Peyer's patch (tissue), 4 donors: ENCODE measurements around the gene CORO7. TPM values are rescaled to one million over a fixed set of nuclear protein-coding genes. Genes with fewer than 3 reads are reported as not detected.

Experiments
- DNase-seq, 3 donors: peaks; one replicate each; pipeline ENCODE4 v3.0.0-alpha.2; 2017 to 2019
- H3K27ac ChIP-seq, 4 donors: fragments of 200-600 bp; sonication (generic); one replicate each; pipeline ENCODE4 v1.5.1; 2016 to 2019
- H3K27me3 ChIP-seq, 2 donors: fragments of 200-600 bp; sonication (generic); one replicate each; pipeline ENCODE4 v1.5.1; 2019
- H3K36me3 ChIP-seq, 3 donors: fragments of 200-600 bp; sonication (generic); one replicate each; pipeline ENCODE4 v1.5.1; 2016 to 2019
- H3K4me1 ChIP-seq, 4 donors: fragments of 200-600 bp; sonication (generic); one replicate each; pipeline ENCODE4 v1.5.1; 2016 to 2019
- H3K4me3 ChIP-seq, 4 donors: fragments of 200-600 bp; sonication (generic); 1 replicate in 3 of 4; 2 replicates in 1 of 4; pipeline ENCODE4 v1.5.1; 2016 to 2019; ENCODE audit warnings: mild to moderate bottlenecking in 1 of 4
- H3K9me3 ChIP-seq, 4 donors: fragments of 200-600 bp; sonication (generic); one replicate each; pipeline ENCODE4 v1.5.1; 2016 to 2019; ENCODE audit warnings: mild to moderate bottlenecking in 1 of 4
- POLR2A ChIP-seq, 2 donors: fragments of 450-650 bp; IDR thresholded peaks; one replicate each; pipeline ENCODE4 v1.5.1; 2017; ENCODE audit warnings: antibody characterized with exemption in 2 of 2, mild to moderate bottlenecking in 2 of 2, moderate library complexity in 2 of 2
- total RNA-seq, 4 donors: library from RNA; depleted of rRNA; stranded (reverse); fragments of >200 nt; gene quantifications; one replicate each; pipeline ENCODE4 v1.1.0, GENCODE V29; 2016
- TF ChIP-seq, protein P1 (sequence below), 6 experiments: fragments of 450-650 bp in 4 of 6; fragments of 200-600 bp in 2 of 6; sonication (generic) in 1 of 6; IDR thresholded peaks; one replicate each; pipeline ENCODE4 v1.5.1; 2017 to 2019; ENCODE audit warnings: antibody characterized with exemption in 6 of 6, mild to moderate bottlenecking in 3 of 6, moderate library complexity in 1 of 6

The CORO7 gene
- total RNA-seq, 4 donors from 2014 or later: 73.4 to 219 (median 110) TPM

DNA sequence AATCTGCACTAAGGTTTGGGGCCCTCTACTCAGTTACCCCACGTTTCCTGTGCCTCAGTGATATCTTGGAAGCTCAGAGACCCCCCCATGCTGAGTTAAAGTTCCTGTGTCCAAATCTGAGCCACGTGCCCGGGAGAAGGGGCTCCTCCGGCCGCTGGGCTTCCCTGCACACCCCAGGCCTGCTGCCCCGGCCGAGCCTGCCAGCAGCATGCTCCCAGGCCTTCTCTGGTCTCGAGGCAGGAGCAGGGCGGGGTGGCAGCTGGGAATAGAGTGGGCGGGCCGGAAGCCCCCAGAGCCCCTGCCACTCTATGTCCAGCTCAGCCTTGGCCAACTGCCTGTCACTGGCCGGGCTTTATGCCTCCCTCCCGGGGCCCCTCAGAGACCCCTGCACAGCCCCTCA lies 50.4 kb downstream of the CORO7 start:
- Histone ChIP-seq H3K27ac (no peak overlapping the region), H3K4me1 (peaks cover 0 to 18% (median 0%) of the 10 kb centered on the region in 4 donors), H3K4me3 (no peak overlapping the region), H3K27me3 (no peaks in the 10 kb centered on the region), H3K9me3 (no peaks in the 10 kb centered on the region), H3K36me3 (peaks cover 0 to 65% (median 0%) of the 10 kb centered on the region in 3 donors)
- no peak for DNase-seq
- TF ChIP-seq, protein P1, sequence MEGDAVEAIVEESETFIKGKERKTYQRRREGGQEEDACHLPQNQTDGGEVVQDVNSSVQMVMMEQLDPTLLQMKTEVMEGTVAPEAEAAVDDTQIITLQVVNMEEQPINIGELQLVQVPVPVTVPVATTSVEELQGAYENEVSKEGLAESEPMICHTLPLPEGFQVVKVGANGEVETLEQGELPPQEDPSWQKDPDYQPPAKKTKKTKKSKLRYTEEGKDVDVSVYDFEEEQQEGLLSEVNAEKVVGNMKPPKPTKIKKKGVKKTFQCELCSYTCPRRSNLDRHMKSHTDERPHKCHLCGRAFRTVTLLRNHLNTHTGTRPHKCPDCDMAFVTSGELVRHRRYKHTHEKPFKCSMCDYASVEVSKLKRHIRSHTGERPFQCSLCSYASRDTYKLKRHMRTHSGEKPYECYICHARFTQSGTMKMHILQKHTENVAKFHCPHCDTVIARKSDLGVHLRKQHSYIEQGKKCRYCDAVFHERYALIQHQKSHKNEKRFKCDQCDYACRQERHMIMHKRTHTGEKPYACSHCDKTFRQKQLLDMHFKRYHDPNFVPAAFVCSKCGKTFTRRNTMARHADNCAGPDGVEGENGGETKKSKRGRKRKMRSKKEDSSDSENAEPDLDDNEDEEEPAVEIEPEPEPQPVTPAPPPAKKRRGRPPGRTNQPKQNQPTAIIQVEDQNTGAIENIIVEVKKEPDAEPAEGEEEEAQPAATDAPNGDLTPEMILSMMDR (IDR thresholded peaks at IDR 0.05): no peak
- no peak for TF ChIP-seq POLR2A (IDR thresholded peaks at IDR 0.05)

DNA sequence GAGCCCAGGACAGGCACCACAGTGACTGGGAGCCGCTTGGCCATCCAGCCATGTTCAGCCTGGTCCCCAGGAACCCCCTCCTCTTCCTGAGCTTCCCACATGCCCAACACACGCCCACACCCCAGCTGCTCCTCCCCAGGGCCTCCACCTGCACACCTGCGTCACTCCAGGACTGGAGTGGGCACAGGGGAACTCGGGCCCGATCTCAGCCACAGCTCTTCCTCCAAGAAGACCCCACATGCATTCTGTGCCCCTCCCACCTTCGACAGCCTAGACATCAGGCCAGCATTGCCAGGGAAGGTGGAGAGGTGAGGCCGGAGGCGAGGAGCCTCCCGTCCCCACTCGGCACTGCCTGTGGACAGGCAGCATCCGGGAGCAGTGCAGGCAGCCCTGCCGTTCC lies 50.8 kb downstream of the CORO7 start:
- peaks cover 0 to 69% (median 0%) of the 10 kb centered on the region in 3 donors for H3K36me3 ChIP-seq
- no peaks in the 10 kb centered on the region for H3K27me3 ChIP-seq
- TF ChIP-seq POLR2A (IDR thresholded peaks at IDR 0.05): no peak
- TF ChIP-seq, protein P1 (IDR thresholded peaks at IDR 0.05): no peak
- H3K4me3 ChIP-seq: no peak overlapping the region
- no peak for DNase-seq
- H3K4me1 ChIP-seq: peaks cover 0 to 16% (median 0%) of the 10 kb centered on the region in 4 donors
- H3K27ac ChIP-seq: no peak overlapping the region
- H3K9me3 ChIP-seq: no peaks in the 10 kb centered on the region

DNA sequence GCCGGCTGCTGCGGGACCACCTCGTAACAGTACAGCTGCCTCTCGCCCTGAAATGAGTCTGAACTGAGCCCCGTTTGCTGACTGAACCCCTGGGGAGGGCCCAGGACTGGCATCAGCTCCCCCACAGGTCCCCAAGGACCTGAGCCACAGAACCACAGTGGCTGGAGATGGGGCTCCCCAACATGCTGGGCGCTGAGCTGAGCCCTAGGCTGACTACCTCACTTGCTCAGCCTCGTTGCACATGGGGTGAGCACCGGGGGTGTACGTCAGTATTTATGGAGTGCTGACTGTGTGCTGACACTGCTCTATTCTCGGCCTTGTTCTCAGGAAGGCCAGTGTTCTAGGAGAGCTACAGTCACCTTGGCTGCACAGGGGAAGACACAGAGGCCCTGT lies 51.4 kb downstream of the CORO7 start:
- Histone ChIP-seq H3K27ac (no peak overlapping the region), H3K36me3 (peaks cover 0 to 73% (median 0%) of the 10 kb centered on the region in 3 donors), H3K9me3 (no peaks in the 10 kb centered on the region), H3K27me3 (no peaks in the 10 kb centered on the region), H3K4me1 (peaks cover 0 to 14% (median 0%) of the 10 kb centered on the region in 4 donors), H3K4me3 (no peak overlapping the region)
- peak in 2 of 3 donors; percentile 58 to 72 for DNase-seq
- no peak for TF ChIP-seq POLR2A (IDR thresholded peaks at IDR 0.05)
- TF ChIP-seq, protein P1 (IDR thresholded peaks at IDR 0.05): no peak

- Histone ChIP-seq H3K27me3 (no peaks in the 10 kb centered on the region), H3K4me1 (peaks cover 0 to 8% (median 0%) of the 10 kb centered on the region in 4 donors), H3K36me3 (peaks cover 0 to 77% (median 0%) of the 10 kb centered on the region in 3 donors), H3K4me3 (no peak overlapping the region), H3K9me3 (no peaks in the 10 kb centered on the region), H3K27ac (no peak overlapping the region)
- no peak for TF ChIP-seq POLR2A (IDR thresholded peaks at IDR 0.05)
- TF ChIP-seq, protein P1 (IDR thresholded peaks at IDR 0.05): no peak
- DNase-seq: no peak
These were observed 52.0 kb downstream of the CORO7 start for GRCh38 chr16:4364196-4365013.

GRCh38 chr16:4362476-4363135 lies 53.8 kb downstream of the CORO7 start:
- Histone ChIP-seq H3K27me3 (no peaks in the 10 kb centered on the region), H3K36me3 (peaks cover 0 to 90% (median 0%) of the 10 kb centered on the region in 3 donors), H3K27ac (no peak overlapping the region), H3K4me1 (no peaks in the 10 kb centered on the region), H3K4me3 (no peak overlapping the region), H3K9me3 (no peaks in the 10 kb centered on the region)
- TF ChIP-seq, protein P1 (IDR thresholded peaks at IDR 0.05): no peak
- no peak for TF ChIP-seq POLR2A (IDR thresholded peaks at IDR 0.05)
- no peak for DNase-seq
